SK-N-DZ (cell line): Measurements from ENCODE around the gene MYBL2.
"Not testable (repeated sequence)": the region's sequence is repeated elsewhere in the genome, so short reads cannot be mapped to it uniquely, and the experiment has no call there.

Experiments
- DNase-seq: peaks from one replicate; pipeline ENCODE4 v3.0.0-alpha.2; 2015; ENCODE audit warnings: low spot score

The MYBL2 gene

GRCh38 chr20:43751167-43752050, 84.5 kb downstream of the MYBL2 start:
- DNase-seq: no peak

DNA sequence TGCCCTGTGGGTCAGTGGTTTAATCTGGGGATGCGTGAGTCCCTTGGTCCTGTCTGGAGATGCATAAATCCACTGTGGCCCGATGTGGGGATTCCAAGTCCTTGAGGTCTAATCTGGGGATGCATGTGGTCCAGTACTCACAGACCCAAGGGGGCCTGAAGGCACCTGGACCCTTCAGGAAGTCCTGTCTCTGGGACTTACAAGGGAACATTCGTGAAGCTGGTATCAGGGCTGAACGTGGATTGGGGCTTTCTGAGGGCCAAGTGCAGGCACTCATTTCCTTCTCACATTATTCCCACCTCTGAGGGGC, 85.1 kb downstream of the MYBL2 start:
- DNase-seq: no peak

GRCh38 chr20:43752561-43753301, 85.8 kb downstream of the MYBL2 start:
- no peak for DNase-seq

DNA sequence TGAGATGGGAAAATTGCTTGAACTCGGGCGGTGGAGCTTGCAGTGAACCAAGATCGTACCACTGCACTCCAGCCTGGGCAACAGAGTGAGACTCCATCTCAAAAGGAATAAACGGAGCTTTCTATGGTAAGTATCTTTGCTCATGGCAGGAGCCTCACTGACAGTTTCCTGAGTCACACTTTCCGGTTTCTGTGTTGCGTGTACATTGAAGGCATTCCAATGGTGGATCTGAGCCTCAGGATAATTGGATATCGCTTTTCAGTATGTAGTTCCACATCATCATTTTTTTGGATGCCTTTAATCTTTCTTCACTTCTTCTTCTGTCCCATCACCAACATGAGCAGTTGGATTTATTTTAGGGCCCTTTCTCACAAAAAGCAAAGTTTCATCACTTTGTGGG, 88.5 kb downstream of the MYBL2 start:
- no peak for DNase-seq

DNA sequence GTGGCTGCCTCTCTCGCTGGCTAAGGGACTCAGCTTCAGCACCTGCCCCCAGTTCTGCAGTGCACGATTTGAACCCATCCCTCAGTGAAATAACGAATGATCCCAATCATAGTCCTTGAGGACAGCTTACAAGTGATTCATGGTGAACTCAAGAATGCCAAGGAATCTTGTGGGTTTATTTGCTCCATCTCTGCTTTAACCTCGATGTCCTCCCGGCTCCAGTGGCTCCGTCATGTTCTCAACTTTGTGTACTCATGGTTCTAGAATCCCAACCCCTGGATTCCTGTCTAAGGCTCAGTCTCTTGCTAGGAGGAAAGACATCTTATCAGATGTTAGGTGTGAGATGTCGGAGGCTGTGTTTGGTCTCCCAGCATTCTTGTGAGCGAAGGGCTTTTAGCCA, 88.9 kb downstream of the MYBL2 start:
- DNase-seq: no peak

- not testable (repeated sequence) for DNase-seq
Observed at GRCh38 chr20:43757888-43758287, 91.0 kb downstream of the MYBL2 start.

GRCh38 chr20:43761386-43762340, 94.7 kb downstream of the MYBL2 start:
- no peak for DNase-seq

- no peak for DNase-seq
Observed at GRCh38 chr20:43762911-43763310, 96.0 kb downstream of the MYBL2 start.

- DNase-seq: no peak
Observed at GRCh38 chr20:43765916-43766315, 99.0 kb downstream of the MYBL2 start.
